Esophagus squamous epithelium (tissue), 4 donors: ENCODE data around the gene ADTRP.

Experiments used
- POLR2A ChIP-seq, 4 donors: fragments of 450-650 bp; IDR thresholded peaks; one replicate each; pipeline ENCODE4 v1.6.1; 2017; ENCODE audit warnings: antibody characterized with exemption in 4 of 4, mild to moderate bottlenecking in 4 of 4, moderate library complexity in 3 of 4
- TF ChIP-seq, protein P1 (sequence below), 6 experiments: fragments of 450-650 bp in 4 of 6; fragments of 200-600 bp in 2 of 6; sonication (generic) in 2 of 6; IDR thresholded peaks; one replicate each; pipeline ENCODE4 v1.5.1; 2016 to 2019; ENCODE audit warnings: antibody characterized with exemption in 6 of 6, mild to moderate bottlenecking in 4 of 6, moderate library complexity in 4 of 6

DNA sequence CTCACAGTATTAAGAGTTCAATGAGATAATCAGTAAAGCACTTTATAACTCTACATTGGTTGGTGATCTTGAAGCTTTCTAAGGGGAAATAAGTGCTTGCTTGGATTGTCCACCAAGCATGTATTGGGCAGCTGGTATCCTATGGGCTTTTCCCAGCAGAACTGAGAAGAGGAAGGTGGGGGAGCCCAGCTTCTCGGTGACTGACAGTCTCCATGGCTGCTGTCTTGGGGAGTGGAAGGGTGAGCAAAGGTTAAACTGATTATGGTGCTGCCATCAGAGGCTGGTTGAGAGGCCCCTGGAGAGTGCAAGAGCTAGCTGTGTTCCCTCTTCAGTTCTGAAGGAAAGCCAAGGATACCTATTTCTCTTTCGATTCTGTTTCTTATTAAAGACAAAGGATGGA lies 35.5 kb upstream of the ADTRP start:
- TF ChIP-seq POLR2A (IDR thresholded peaks at IDR 0.05): no peak
- TF ChIP-seq, protein P1, sequence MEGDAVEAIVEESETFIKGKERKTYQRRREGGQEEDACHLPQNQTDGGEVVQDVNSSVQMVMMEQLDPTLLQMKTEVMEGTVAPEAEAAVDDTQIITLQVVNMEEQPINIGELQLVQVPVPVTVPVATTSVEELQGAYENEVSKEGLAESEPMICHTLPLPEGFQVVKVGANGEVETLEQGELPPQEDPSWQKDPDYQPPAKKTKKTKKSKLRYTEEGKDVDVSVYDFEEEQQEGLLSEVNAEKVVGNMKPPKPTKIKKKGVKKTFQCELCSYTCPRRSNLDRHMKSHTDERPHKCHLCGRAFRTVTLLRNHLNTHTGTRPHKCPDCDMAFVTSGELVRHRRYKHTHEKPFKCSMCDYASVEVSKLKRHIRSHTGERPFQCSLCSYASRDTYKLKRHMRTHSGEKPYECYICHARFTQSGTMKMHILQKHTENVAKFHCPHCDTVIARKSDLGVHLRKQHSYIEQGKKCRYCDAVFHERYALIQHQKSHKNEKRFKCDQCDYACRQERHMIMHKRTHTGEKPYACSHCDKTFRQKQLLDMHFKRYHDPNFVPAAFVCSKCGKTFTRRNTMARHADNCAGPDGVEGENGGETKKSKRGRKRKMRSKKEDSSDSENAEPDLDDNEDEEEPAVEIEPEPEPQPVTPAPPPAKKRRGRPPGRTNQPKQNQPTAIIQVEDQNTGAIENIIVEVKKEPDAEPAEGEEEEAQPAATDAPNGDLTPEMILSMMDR (IDR thresholded peaks at IDR 0.05): no peak
